ENCODE data around the gene DDX39B.
A peak's percentile ranks its signal among the peaks of the same experiment; 100 is the strongest.

The DDX39B gene

DNA sequence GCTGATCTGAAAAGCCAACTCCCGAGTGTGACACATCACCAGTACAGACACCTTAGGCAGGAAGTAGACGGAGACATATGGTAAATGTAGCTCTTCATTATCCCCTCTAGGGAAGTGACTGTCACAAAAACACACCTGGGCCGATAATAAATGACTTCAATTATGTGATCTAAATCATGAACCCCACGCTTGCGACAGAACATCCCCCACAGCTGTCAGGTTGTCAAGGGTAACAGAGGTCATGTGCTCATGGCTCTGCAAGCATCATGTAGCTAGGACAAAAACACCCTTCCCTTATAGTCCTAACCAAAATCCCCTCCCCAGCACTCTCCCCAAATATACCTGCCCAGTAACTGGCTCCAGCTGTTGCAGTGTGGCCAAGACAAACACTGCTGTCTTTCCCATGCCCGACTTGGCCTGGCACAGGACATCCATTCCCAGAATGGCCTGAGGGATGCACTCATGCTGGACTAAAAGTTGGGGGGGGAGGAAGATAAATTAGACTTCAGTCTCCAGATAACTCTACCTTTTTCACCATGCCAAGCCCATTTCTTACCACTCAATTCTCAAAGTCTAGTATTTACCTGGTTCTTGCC, 2.9 kb downstream of the DDX39B start:
- TF ChIP-seq, protein P1, sequence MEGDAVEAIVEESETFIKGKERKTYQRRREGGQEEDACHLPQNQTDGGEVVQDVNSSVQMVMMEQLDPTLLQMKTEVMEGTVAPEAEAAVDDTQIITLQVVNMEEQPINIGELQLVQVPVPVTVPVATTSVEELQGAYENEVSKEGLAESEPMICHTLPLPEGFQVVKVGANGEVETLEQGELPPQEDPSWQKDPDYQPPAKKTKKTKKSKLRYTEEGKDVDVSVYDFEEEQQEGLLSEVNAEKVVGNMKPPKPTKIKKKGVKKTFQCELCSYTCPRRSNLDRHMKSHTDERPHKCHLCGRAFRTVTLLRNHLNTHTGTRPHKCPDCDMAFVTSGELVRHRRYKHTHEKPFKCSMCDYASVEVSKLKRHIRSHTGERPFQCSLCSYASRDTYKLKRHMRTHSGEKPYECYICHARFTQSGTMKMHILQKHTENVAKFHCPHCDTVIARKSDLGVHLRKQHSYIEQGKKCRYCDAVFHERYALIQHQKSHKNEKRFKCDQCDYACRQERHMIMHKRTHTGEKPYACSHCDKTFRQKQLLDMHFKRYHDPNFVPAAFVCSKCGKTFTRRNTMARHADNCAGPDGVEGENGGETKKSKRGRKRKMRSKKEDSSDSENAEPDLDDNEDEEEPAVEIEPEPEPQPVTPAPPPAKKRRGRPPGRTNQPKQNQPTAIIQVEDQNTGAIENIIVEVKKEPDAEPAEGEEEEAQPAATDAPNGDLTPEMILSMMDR (conservative IDR thresholded peaks at IDR 0.05; ENCODE audit: low read depth, low read length): no peak
- DNase-seq (ENCODE audit: low read depth): no peak
- H3K4me3 ChIP-seq (ENCODE audit: low read length): peak overlapping the region; percentile 85

DNA sequence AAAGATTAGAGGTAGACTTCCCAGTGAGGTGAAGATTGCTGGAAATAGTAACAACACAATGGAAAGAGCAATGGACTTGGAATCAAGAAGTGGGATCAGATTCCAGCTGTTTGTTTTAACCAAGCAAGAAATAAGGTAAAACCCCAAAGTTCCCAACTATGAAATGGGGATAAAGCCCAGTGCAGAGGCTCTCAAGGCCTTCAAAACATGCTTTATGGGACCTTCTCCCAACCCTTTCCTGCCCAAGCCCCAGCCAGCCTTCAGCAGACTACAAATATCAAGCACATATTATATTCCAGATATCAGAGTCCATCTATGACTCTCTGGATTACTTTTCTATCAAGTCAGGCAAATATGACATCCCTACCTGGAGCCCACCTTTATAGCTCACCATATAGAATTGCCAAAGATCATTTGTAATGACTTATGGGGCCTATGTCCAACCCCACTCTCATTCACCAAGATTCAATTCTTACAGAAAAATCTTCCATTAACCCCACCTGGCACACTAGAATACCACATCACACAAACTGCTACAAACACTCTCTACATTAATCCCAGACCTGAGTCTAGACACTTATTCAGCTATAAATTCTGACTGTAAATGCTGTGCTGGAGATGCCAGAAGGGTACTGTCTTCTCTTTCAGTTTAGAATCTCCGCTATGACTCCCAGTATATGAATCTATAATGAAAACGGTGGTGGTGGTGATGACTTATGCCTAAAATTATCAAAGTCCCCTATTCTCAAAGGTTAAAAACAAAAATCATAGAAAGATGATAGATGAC, 6.1 kb downstream of the DDX39B start:
- no peak for DNase-seq (ENCODE audit: low read depth)
- no peak overlapping the region for H3K4me3 ChIP-seq (ENCODE audit: low read length)
- TF ChIP-seq, protein P1 (conservative IDR thresholded peaks at IDR 0.05; ENCODE audit: low read depth, low read length): no peak

DNA sequence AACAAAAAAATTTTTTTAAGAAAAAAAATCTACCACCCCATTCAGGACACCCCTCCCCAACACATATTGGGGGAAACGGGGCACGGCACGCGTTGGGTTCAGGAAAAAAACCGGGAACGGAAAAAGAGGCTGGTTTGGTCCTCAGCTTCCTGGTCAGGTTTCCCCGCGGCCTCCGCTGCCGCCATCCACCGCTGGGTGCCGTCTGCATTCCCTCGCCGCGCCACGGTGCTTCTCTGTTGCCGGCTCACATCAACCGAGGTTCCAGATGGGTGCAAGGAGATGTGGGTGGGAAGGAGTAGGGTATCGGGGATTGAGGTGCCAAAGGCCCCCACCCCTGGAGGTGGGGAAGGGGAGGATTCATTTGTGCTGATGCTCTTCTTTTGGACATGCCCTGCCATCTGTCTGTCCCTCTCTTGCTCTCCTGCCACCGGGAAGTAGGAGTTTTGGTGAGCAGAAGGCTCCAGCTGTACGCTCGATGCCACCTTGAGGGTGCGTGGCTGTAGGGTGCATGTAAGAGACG, 7.2 kb downstream of the DDX39B start:
- H3K4me3 ChIP-seq (ENCODE audit: low read length): no peak overlapping the region
- TF ChIP-seq, protein P1 (conservative IDR thresholded peaks at IDR 0.05; ENCODE audit: low read depth, low read length): no peak
- no peak for DNase-seq (ENCODE audit: low read depth)

DNA sequence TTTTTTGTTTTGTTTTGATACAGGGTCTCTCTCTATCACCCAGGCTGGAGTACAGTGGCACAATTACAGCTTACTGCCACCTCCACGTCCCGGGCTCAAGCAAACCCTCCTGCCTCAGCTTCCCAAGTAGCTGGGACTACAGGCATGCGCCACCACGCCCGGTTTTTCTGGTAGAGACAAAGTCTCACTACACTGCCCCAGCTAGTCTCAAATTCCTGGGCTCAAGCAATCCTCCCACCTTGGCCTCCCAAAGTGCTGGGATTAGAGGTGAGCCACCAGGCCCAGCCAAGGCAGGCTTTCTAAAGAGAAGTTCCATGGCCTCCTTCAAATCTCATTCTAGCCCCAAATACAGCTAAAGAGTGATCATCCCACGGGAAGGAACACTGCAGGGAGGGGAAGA, 7.8 kb downstream of the DDX39B start:
- no peak overlapping the region for H3K4me3 ChIP-seq (ENCODE audit: low read length)
- TF ChIP-seq, protein P1 (conservative IDR thresholded peaks at IDR 0.05; ENCODE audit: low read depth, low read length): no peak
- no peak for DNase-seq (ENCODE audit: low read depth)

DNA sequence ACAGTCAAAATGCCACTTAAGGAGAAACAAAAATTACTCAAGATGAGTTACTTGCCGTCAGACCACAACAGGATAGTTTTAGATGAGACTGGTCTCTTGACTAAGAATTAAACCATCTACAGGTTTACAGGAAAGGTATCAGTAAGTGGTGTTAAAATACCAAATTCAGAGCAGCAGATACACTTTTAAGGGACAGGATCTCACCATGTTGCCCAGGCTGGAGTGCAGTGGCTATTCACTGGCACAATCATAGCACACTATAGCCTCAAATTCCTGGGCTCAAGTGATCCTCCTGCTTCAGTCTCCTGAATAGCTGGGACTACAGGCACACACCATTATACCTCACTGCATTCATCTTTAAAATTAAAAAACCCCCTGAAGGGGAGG, 8.4 kb downstream of the DDX39B start:
- DNase-seq (ENCODE audit: low read depth): no peak
- no peak overlapping the region for H3K4me3 ChIP-seq (ENCODE audit: low read length)
- TF ChIP-seq, protein P1 (conservative IDR thresholded peaks at IDR 0.05; ENCODE audit: low read depth, low read length): no peak

DNA sequence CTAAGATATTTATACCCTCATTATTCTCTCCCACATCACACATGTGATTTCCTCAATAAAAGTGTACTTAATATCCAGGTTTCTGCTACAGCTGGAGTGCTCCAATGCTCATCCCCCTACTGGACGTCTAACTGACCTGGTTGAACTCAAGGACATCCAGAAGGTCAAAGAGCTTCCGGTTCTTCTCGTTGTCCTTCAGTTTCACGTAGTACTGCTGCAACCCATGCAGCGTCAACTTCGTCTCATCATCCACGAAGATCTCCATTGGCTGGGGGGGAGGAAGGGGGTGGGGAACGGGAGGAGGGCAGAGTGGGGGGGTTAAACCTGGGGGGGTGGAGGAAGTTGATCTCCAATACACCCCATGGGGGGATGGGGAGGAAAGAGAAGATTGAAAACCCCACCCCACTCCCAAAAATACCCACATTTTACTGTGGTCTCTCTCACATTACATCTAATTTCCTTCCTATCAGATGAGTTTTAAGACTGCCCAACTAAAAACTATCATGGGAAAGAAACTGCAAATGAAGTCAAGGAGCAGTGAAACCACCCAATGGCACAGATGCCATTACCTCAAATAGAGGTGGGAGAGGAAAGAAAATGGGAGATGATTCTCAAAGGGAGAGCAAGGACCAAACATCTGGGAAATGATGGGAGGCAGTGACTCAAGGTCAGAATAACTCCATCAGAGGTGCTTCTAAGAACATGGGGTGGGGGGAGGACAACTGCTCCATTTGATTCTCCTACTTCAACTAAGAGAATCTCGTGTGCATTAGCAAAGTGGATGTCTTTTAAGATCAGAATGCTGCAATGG, 9.0 kb downstream of the DDX39B start:
- TF ChIP-seq, protein P1 (conservative IDR thresholded peaks at IDR 0.05; ENCODE audit: low read depth, low read length): no peak
- no peak overlapping the region for H3K4me3 ChIP-seq (ENCODE audit: low read length)
- DNase-seq (ENCODE audit: low read depth): no peak
